HepG2 (cell line): Measurements from ENCODE around the gene COLGALT1. TPM values are rescaled to one million over a fixed set of nuclear protein-coding genes. Genes with fewer than 3 reads are reported as not detected.
A peak's percentile ranks its signal among the peaks of the same experiment; 100 is the strongest.

Experiments
- ARHGAP35 ChIP-seq: sonication (generic); formaldehyde crosslinking; IDR thresholded peaks from 2 replicates; pipeline ENCODE4 v1.9.0; 2022; ENCODE audit warnings: mild to moderate bottlenecking, inconsistent platforms, moderate library complexity, missing genetic modification reagents, borderline replicate concordance
- BRD4 ChIP-seq: sonication (generic); formaldehyde crosslinking; IDR thresholded peaks from 2 replicates; pipeline ENCODE4 v1.4.0; 2020; ENCODE audit warnings: missing genetic modification reagents
- EHMT2 ChIP-seq: fragments of 200-600 bp; sonication (generic); IDR thresholded peaks from 2 replicates; pipeline ENCODE4 v1.7.0; 2017; ENCODE audit warnings: antibody characterized with exemption, low read depth, low read length, borderline replicate concordance
- FOSL2 ChIP-seq: sonication (generic); formaldehyde crosslinking; IDR thresholded peaks from 2 replicates; pipeline ENCODE4 v1.4.0; 2020; ENCODE audit warnings: missing genetic modification reagents
- FOXA3 ChIP-seq: IDR thresholded peaks from 2 replicates; pipeline ENCODE4 v1.6.1; 2016; ENCODE audit warnings: missing genetic modification reagents, missing compliant biosample characterization
- GABPA ChIP-seq, 2 experiments: IDR thresholded peaks; 2 replicates each; pipeline ENCODE4 v1.6.1; 2011 to 2016; ENCODE audit warnings: low read depth in 2 of 2, low read length in 1 of 2, missing biosample characterization in 1 of 2, missing genetic modification characterization in 1 of 2
- HMG20A ChIP-seq: IDR thresholded peaks from 2 replicates; pipeline ENCODE4 v1.6.1; 2016; ENCODE audit warnings: borderline replicate concordance
- HNF4G ChIP-seq, 2 experiments: sonication (generic) in 1 of 2; formaldehyde crosslinking in 1 of 2; IDR thresholded peaks; 2 replicates each; pipeline versions ENCODE4 v1.4.0 to v1.6.1; 2011 to 2020; ENCODE audit warnings: borderline replicate concordance in 2 of 2, low read depth in 2 of 2, mild to moderate bottlenecking in 2 of 2, low read length in 1 of 2, missing genetic modification reagents in 1 of 2, moderate library complexity in 1 of 2
- HNRNPLL ChIP-seq: fragments of 200-400 bp; formaldehyde crosslinking; IDR thresholded peaks from 2 replicates; pipeline ENCODE4 v1.6.1; 2017; ENCODE audit warnings: mild to moderate bottlenecking, low read depth, low read length; ENCODE audit not compliant: poor library complexity, severe bottlenecking
- HOXA7 ChIP-seq: sonication (generic); formaldehyde crosslinking; IDR thresholded peaks from 2 replicates; pipeline ENCODE4 v1.8.1; 2022; ENCODE audit warnings: mild to moderate bottlenecking, missing genetic modification reagents, moderate library complexity
- IKZF4 ChIP-seq: sonication (generic); formaldehyde crosslinking; IDR thresholded peaks from 2 replicates; pipeline ENCODE4 v1.5.1; 2020; ENCODE audit warnings: borderline replicate concordance, mild to moderate bottlenecking, low read depth, missing genetic modification reagents; ENCODE audit errors: not compliant biosample characterization
- KAT2B ChIP-seq: fragments of 150-350 bp; IDR thresholded peaks from 2 replicates; pipeline ENCODE4 v1.6.1; 2014; ENCODE audit warnings: low read depth, low read length, borderline replicate concordance
- KLF16 ChIP-seq, 2 experiments: sonication (generic) in 1 of 2; formaldehyde crosslinking in 1 of 2; IDR thresholded peaks; 2 replicates each; pipeline versions ENCODE4 v1.6.1 to v1.8.0; 2016 to 2023; ENCODE audit warnings: missing genetic modification reagents in 2 of 2, missing compliant biosample characterization in 1 of 2
- MAFF ChIP-seq: IDR thresholded peaks from 2 replicates; pipeline ENCODE4 v1.6.1; 2011; ENCODE audit warnings: low read depth, low read length, improper control_type of control experiment
- NFIB ChIP-seq: sonication (generic); formaldehyde crosslinking; IDR thresholded peaks from 2 replicates; pipeline ENCODE4 v1.9.0; 2021; ENCODE audit warnings: missing genetic modification reagents, mild to moderate bottlenecking, borderline replicate concordance
- RFX3 ChIP-seq: IDR thresholded peaks from 2 replicates; pipeline ENCODE4 v1.6.1; 2016; ENCODE audit warnings: missing biosample characterization, missing genetic modification reagents
- SALL1 ChIP-seq: sonication (generic); formaldehyde crosslinking; IDR thresholded peaks from 2 replicates; pipeline ENCODE4 v1.8.0; 2022; ENCODE audit warnings: mild to moderate bottlenecking, missing genetic modification reagents
- STAG1 ChIP-seq: sonication (generic); formaldehyde crosslinking; IDR thresholded peaks from 2 replicates; pipeline ENCODE4 v1.4.0; 2020; ENCODE audit warnings: missing genetic modification reagents
- TEAD3 ChIP-seq: optimal IDR thresholded peaks from 2 replicates; pipeline ENCODE3; 2016; ENCODE audit warnings: borderline replicate concordance
- ZNF101 ChIP-seq: sonication (generic); formaldehyde crosslinking; IDR thresholded peaks from 2 replicates; pipeline ENCODE4 v1.4.0; 2020; ENCODE audit warnings: mild to moderate bottlenecking, low read depth, missing genetic modification reagents, borderline replicate concordance
- ZNF317 ChIP-seq: sonication (generic); formaldehyde crosslinking; IDR thresholded peaks from 2 replicates; pipeline ENCODE4 v1.5.0; 2020; ENCODE audit warnings: mild to moderate bottlenecking, missing genetic modification reagents
- ZNF567 ChIP-seq: sonication (generic); formaldehyde crosslinking; IDR thresholded peaks from 2 replicates; pipeline ENCODE4 v1.8.1; 2023; ENCODE audit warnings: mild to moderate bottlenecking, missing genetic modification reagents, borderline replicate concordance
- polyA plus RNA-seq, 8 experiments: library from polyadenylated mRNA; depleted of rRNA in 3 of 8; stranded (reverse) in 7 of 8; unstranded in 1 of 8; fragments of >200 nt; fragmentation: Illumina TruSeq in 4 of 8; extraction: Trizol in 4 of 8; gene quantifications; 2 replicates each; pipeline versions ENCODE4 v1.2.1 to v1.2.3, GENCODE V29; 2011 to 2016; ENCODE audit warnings: low read depth in 4 of 8, missing spikeins in 1 of 8, mixed read lengths in 1 of 8; ENCODE audit not compliant: insufficient read depth in 1 of 8
- total RNA-seq, 5 experiments: library from RNA; depleted of rRNA; stranded (reverse); fragments of >200 nt; fragmentation: Illumina TruSeq; extraction: Trizol; gene quantifications; 2 replicates each; pipeline ENCODE4 v1.2.3, GENCODE V29; 2016; ENCODE audit warnings: low read depth in 1 of 5
- TF ChIP-seq, protein P1 (sequence below): sonication (generic); formaldehyde crosslinking; IDR thresholded peaks from 2 replicates; pipeline ENCODE4 v1.9.0; 2021; ENCODE audit warnings: missing genetic modification reagents, borderline replicate concordance
- TF ChIP-seq, protein P2 (sequence below): IDR thresholded peaks from 2 replicates; pipeline ENCODE4 v1.6.1; 2016; ENCODE audit warnings: missing compliant biosample characterization, missing genetic modification reagents, borderline replicate concordance
- TF ChIP-seq, protein P3 (sequence below): sonication (generic); formaldehyde crosslinking; IDR thresholded peaks from 2 replicates; pipeline ENCODE4 v1.4.0; 2020; ENCODE audit warnings: missing genetic modification reagents
- TF ChIP-seq, protein P4 (sequence below): sonication (generic); formaldehyde crosslinking; conservative IDR thresholded peaks from 2 replicates; pipeline ENCODE4 v1.8.0; 2022; ENCODE audit warnings: missing genetic modification reagents

Gene COLGALT1
- total and polyA plus RNA-seq, 2 of the 13 experiments (the other 11 are each of a cell fraction or from before 2014, with no cell fraction given): 58.0 to 211 TPM

DNA sequence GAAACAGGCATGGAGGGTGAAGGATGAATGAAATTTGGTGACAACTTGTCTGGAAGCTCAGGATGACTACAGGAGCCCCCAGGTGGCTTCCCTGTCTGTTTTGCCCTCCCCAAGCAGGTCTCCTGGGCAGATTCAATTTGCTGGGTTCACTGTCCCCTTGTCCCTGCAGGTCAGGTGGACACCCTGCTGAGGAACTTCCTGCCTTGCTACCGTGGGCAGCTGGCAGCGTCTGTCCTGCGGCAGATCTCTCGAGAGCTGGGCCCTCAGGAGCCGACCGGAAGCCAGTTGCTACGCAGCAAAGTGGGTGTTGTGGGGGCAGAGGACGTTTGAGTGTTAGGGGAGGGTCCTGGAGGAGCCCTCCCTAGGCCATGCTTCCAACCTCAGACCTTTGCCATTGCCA lies 24.9 kb upstream of the COLGALT1 start (continued):
- TF ChIP-seq, protein P1, sequence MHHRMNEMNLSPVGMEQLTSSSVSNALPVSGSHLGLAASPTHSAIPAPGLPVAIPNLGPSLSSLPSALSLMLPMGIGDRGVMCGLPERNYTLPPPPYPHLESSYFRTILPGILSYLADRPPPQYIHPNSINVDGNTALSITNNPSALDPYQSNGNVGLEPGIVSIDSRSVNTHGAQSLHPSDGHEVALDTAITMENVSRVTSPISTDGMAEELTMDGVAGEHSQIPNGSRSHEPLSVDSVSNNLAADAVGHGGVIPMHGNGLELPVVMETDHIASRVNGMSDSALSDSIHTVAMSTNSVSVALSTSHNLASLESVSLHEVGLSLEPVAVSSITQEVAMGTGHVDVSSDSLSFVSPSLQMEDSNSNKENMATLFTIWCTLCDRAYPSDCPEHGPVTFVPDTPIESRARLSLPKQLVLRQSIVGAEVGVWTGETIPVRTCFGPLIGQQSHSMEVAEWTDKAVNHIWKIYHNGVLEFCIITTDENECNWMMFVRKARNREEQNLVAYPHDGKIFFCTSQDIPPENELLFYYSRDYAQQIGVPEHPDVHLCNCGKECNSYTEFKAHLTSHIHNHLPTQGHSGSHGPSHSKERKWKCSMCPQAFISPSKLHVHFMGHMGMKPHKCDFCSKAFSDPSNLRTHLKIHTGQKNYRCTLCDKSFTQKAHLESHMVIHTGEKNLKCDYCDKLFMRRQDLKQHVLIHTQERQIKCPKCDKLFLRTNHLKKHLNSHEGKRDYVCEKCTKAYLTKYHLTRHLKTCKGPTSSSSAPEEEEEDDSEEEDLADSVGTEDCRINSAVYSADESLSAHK (CRISPR knock-in tag): no peak
- TF ChIP-seq MAFF (no peak), HNRNPLL (no peak), RFX3 (CRISPR knock-in tag) (no peak), ARHGAP35 (CRISPR knock-in tag) (no peak), KLF16 (CRISPR knock-in tag; IDR thresholded peaks at IDR 0.05) (no peak), IKZF4 (CRISPR knock-in tag) (no peak), EHMT2 (no peak), GABPA (IDR thresholded peaks at IDR 0.05; ENCODE audit: low read depth, low read length) (no peak), GABPA (CRISPR knock-in tag; IDR thresholded peaks at IDR 0.05; ENCODE audit: low read depth) (peak; percentile 76), NFIB (CRISPR knock-in tag) (no peak), KAT2B (no peak), ZNF567 (CRISPR knock-in tag) (no peak), HOXA7 (CRISPR knock-in tag) (no peak), BRD4 (CRISPR knock-in tag) (no peak), TEAD3 (CRISPR knock-in tag) (peak; percentile 41), HMG20A (no peak), FOXA3 (no peak), FOSL2 (CRISPR knock-in tag) (no peak), SALL1 (CRISPR knock-in tag) (peak; percentile 22; the same call in 1 of the 2 replicates), ZNF317 (no peak), ZNF101 (CRISPR knock-in tag) (no peak), STAG1 (CRISPR knock-in tag) (no peak), HNF4G (IDR thresholded peaks at IDR 0.05; ENCODE audit: borderline replicate concordance, low read depth, low read length) (no peak), HNF4G (CRISPR knock-in tag; IDR thresholded peaks at IDR 0.05; ENCODE audit: borderline replicate concordance, low read depth) (no peak)
- TF ChIP-seq, protein P2, sequence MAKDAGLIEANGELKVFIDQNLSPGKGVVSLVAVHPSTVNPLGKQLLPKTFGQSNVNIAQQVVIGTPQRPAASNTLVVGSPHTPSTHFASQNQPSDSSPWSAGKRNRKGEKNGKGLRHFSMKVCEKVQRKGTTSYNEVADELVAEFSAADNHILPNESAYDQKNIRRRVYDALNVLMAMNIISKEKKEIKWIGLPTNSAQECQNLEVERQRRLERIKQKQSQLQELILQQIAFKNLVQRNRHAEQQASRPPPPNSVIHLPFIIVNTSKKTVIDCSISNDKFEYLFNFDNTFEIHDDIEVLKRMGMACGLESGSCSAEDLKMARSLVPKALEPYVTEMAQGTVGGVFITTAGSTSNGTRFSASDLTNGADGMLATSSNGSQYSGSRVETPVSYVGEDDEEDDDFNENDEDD (CRISPR knock-in tag): no peak
- TF ChIP-seq, protein P3, sequence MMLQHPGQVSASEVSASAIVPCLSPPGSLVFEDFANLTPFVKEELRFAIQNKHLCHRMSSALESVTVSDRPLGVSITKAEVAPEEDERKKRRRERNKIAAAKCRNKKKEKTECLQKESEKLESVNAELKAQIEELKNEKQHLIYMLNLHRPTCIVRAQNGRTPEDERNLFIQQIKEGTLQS (CRISPR knock-in tag): no peak
- TF ChIP-seq, protein P4, sequence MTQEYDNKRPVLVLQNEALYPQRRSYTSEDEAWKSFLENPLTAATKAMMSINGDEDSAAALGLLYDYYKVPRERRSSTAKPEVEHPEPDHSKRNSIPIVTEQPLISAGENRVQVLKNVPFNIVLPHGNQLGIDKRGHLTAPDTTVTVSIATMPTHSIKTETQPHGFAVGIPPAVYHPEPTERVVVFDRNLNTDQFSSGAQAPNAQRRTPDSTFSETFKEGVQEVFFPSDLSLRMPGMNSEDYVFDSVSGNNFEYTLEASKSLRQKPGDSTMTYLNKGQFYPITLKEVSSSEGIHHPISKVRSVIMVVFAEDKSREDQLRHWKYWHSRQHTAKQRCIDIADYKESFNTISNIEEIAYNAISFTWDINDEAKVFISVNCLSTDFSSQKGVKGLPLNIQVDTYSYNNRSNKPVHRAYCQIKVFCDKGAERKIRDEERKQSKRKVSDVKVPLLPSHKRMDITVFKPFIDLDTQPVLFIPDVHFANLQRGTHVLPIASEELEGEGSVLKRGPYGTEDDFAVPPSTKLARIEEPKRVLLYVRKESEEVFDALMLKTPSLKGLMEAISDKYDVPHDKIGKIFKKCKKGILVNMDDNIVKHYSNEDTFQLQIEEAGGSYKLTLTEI (CRISPR knock-in tag): no peak
